Mesodermal cell (in vitro differentiated cells): ENCODE data around the gene ZNF560.
A peak's percentile ranks its signal among the peaks of the same experiment; 100 is the strongest.

Experiments used
- H3K27ac ChIP-seq: 2 replicates; pipeline ENCODE4 v1.7.0; 2013; ENCODE audit warnings: mild to moderate bottlenecking, low read depth, low read length, moderate library complexity; ENCODE audit not compliant: severe bottlenecking
- H3K36me3 ChIP-seq: 2 replicates; pipeline ENCODE4 v1.7.1; 2013; ENCODE audit warnings: mild to moderate bottlenecking, low read length, moderate library complexity; ENCODE audit not compliant: control insufficient read depth, insufficient read depth
- H3K4me1 ChIP-seq: one replicate; pipeline ENCODE4 v1.7.1; 2013; ENCODE audit warnings: mild to moderate bottlenecking, low read length; ENCODE audit not compliant: insufficient read depth, control insufficient read depth, poor library complexity, severe bottlenecking
- H3K4me3 ChIP-seq: 2 replicates; pipeline ENCODE4 v1.7.0; 2013; ENCODE audit warnings: low read length, control low read depth, mild to moderate bottlenecking; ENCODE audit not compliant: insufficient read depth, poor library complexity, severe bottlenecking; ENCODE audit errors: extremely low read depth
- H3K9me3 ChIP-seq: 2 replicates; pipeline ENCODE4 v1.7.1; 2013; ENCODE audit warnings: mild to moderate bottlenecking, low read length, moderate library complexity; ENCODE audit not compliant: control insufficient read depth
- WGBS, 2 experiments: methylation state at CpG; one replicate each; pipeline ENCODE4 v1.1.5; 2013; ENCODE audit warnings: missing lambda C conversion rate in 2 of 2; ENCODE audit not compliant: insufficient coverage in 2 of 2; 5-methylcytosine and 5-hydroxymethylcytosine counted together

The ZNF560 gene

GRCh38 chr19:9436358-9436757, 62.1 kb downstream of the ZNF560 start:
- no peaks in the 10 kb centered on the region for H3K4me1 ChIP-seq
- 81% methylated on average over 3 of the region's 4 CpGs; no CpG with 5 or more reads in 1 of the 2 experiments for WGBS, 2 experiments
- no peak overlapping the region for H3K27ac ChIP-seq
- no peak overlapping the region for H3K4me3 ChIP-seq
- H3K36me3 ChIP-seq = peaks cover 24% of the 10 kb centered on the region
- peaks cover 3% of the 10 kb centered on the region for H3K9me3 ChIP-seq

GRCh38 chr19:9435279-9436268, 62.8 kb downstream of the ZNF560 start, which contains the start of gene ZNF266:
Gene ZNF266 (minus strand): TSS chr19:9435573. CDS start chr19:9420089, 15,484 bp downstream.
- peak within 1 kb of the TSS; percentile 78 for H3K27ac ChIP-seq
- WGBS, 2 experiments = 14 to 15% methylated on average over 44 to 47 of the region's 56 CpGs
- peaks cover 32% of the 10 kb centered on the region for H3K36me3 ChIP-seq
- H3K9me3 ChIP-seq = no peaks in the 10 kb centered on the region
- peak within 1 kb of the TSS; percentile 80 for H3K4me3 ChIP-seq
- no peaks in the 10 kb centered on the region for H3K4me1 ChIP-seq

- peaks cover 66% of the 10 kb centered on the region for H3K36me3 ChIP-seq
- no peak overlapping the region for H3K27ac ChIP-seq
- WGBS, 2 experiments = 81 to 86% methylated on average over 4 of the region's 7 CpGs
- no peak overlapping the region for H3K4me3 ChIP-seq
- no peaks in the 10 kb centered on the region for H3K4me1 ChIP-seq
- no peaks in the 10 kb centered on the region for H3K9me3 ChIP-seq
Observed at GRCh38 chr19:9431475-9431874, 66.9 kb downstream of the ZNF560 start.

GRCh38 chr19:9430444-9430843, 68.0 kb downstream of the ZNF560 start:
- Histone ChIP-seq H3K9me3 (no peaks in the 10 kb centered on the region), H3K27ac (no peak overlapping the region), H3K4me3 (no peak overlapping the region), H3K4me1 (no peaks in the 10 kb centered on the region), H3K36me3 (peaks cover 76% of the 10 kb centered on the region)
- WGBS, 2 experiments = 75 to 100% methylated on average over 1 of the region's 1 CpG

- 61 to 89% methylated on average over 3 to 6 of the region's 6 CpGs for WGBS, 2 experiments
- Histone ChIP-seq H3K36me3 (peaks cover 90% of the 10 kb centered on the region), H3K27ac (no peak overlapping the region), H3K4me1 (no peaks in the 10 kb centered on the region), H3K4me3 (no peak overlapping the region), H3K9me3 (no peaks in the 10 kb centered on the region)
Observed at GRCh38 chr19:9427941-9428340, 70.5 kb downstream of the ZNF560 start.
